K562 (cell line): ENCODE measurements around the gene RIPPLY3. TPM values are rescaled to one million over a fixed set of nuclear protein-coding genes. Genes with fewer than 3 reads are reported as not detected.

Source experiments
- BCL6 ChIP-seq: fragments of 250-450 bp; sonication (Bioruptor Pico); IDR thresholded peaks from 2 replicates; pipeline ENCODE4 v1.4.0; 2020
- CEBPG ChIP-seq, 3 experiments: fragments of 200-800 bp in 1 of 3; sonication (Bioruptor generic) in 1 of 3; sonication (generic) in 1 of 3; formaldehyde crosslinking in 1 of 3; IDR thresholded peaks in 2 of 3; conservative IDR thresholded peaks in 1 of 3; 2 replicates each; pipeline versions ENCODE4 v1.6.1 to v1.8.0; 2016 to 2022; ENCODE audit warnings: missing compliant biosample characterization in 2 of 3, missing genetic modification characterization in 2 of 3, mild to moderate bottlenecking in 1 of 3, missing genetic modification reagents in 1 of 3
- GATA2 ChIP-seq: sonication (generic); formaldehyde crosslinking; IDR thresholded peaks from 2 replicates; pipeline ENCODE4 v1.4.0; 2020; ENCODE audit warnings: mild to moderate bottlenecking, missing genetic modification reagents
- HDAC3 ChIP-seq: fragments of 450-650 bp; IDR thresholded peaks from 2 replicates; pipeline ENCODE4 v1.6.1; 2018; ENCODE audit warnings: borderline replicate concordance, mild to moderate bottlenecking, moderate library complexity; ENCODE audit not compliant: partially characterized antibody
- HES1 ChIP-seq: fragments of 450-650 bp; IDR thresholded peaks from 2 replicates; pipeline ENCODE4 v1.6.1; 2016; ENCODE audit warnings: low read depth, mild to moderate bottlenecking, moderate library complexity
- KDM5B ChIP-seq: fragments of 200-600 bp; sonication (generic); IDR thresholded peaks from 2 replicates; pipeline ENCODE4 v1.6.1; 2012; ENCODE audit warnings: low read depth, mild to moderate bottlenecking, moderate library complexity, low read length, control low read depth, inconsistent platforms; ENCODE audit not compliant: insufficient replicate concordance
- KLF6 ChIP-seq: fragments of 250-450 bp; sonication (Bioruptor Pico); IDR thresholded peaks from 2 replicates; pipeline ENCODE4 v1.4.0; 2020; ENCODE audit warnings: mild to moderate bottlenecking, moderate library complexity, borderline replicate concordance
- LARP7 ChIP-seq: fragments of 450-650 bp; IDR thresholded peaks from 2 replicates; pipeline ENCODE4 v1.6.1; 2016
- MYC ChIP-seq, 2 experiments: fragments of 250-450 bp in 1 of 2; sonication (Bioruptor Pico) in 1 of 2; IDR thresholded peaks; 2 replicates each; pipeline versions ENCODE4 v1.5.1 to v1.6.1; 2012 to 2021; ENCODE audit warnings: low read depth in 2 of 2, borderline replicate concordance in 1 of 2, improper control_type of control experiment in 1 of 2, low read length in 1 of 2, mild to moderate bottlenecking in 1 of 2, moderate library complexity in 1 of 2
- POLR2AphosphoS5 ChIP-seq: IDR thresholded peaks from 2 replicates; pipeline ENCODE4 v1.6.1; 2011; ENCODE audit warnings: mild to moderate bottlenecking, low read depth, low read length, moderate library complexity; ENCODE audit not compliant: control insufficient read depth, insufficient read depth
- RCOR1 ChIP-seq, 2 experiments: IDR thresholded peaks; 2 replicates each; pipeline ENCODE4 v1.6.1; 2012; ENCODE audit warnings: low read depth in 2 of 2, low read length in 2 of 2, borderline replicate concordance in 1 of 2, improper control_type of control experiment in 1 of 2
- TGIF2 ChIP-seq: sonication (generic); formaldehyde crosslinking; IDR thresholded peaks from 2 replicates; pipeline ENCODE4 v1.8.1; 2022; ENCODE audit warnings: mild to moderate bottlenecking, missing genetic modification reagents, moderate library complexity
- USF2 ChIP-seq: sonication (generic); formaldehyde crosslinking; IDR thresholded peaks from 2 replicates; pipeline ENCODE4 v1.5.0; 2020; ENCODE audit warnings: missing genetic modification reagents
- ZBTB34 ChIP-seq: fragments of 250-450 bp; sonication (Bioruptor Pico); IDR thresholded peaks from 2 replicates; pipeline ENCODE4 v1.8.0; 2021; ENCODE audit warnings: mild to moderate bottlenecking, moderate library complexity
- ZNF121 ChIP-seq: sonication (generic); formaldehyde crosslinking; conservative IDR thresholded peaks from 2 replicates; pipeline ENCODE4 v1.8.0; 2022; ENCODE audit warnings: missing genetic modification reagents
- ZNF239 ChIP-seq: fragments of 250-450 bp; sonication (Bioruptor Pico); IDR thresholded peaks from 2 replicates; pipeline ENCODE4 v1.4.0; 2020; ENCODE audit warnings: mild to moderate bottlenecking
- ZNF277 ChIP-seq: fragments of 250-450 bp; sonication (Bioruptor Pico); IDR thresholded peaks from 2 replicates; pipeline ENCODE4 v1.8.0; 2022; ENCODE audit warnings: inconsistent platforms, mild to moderate bottlenecking, moderate library complexity, borderline replicate concordance
- ZNF316 ChIP-seq: fragments of 450-650 bp; IDR thresholded peaks from 2 replicates; pipeline ENCODE4 v1.6.1; 2016
- ZNF408 ChIP-seq: fragments of 250-450 bp; sonication (Bioruptor Pico); IDR thresholded peaks from 2 replicates; pipeline ENCODE4 v1.4.0; 2020; ENCODE audit warnings: low read depth, mild to moderate bottlenecking, moderate library complexity
- ZNF592 ChIP-seq: fragments of 450-650 bp; IDR thresholded peaks from 2 replicates; pipeline ENCODE4 v1.6.1; 2017; ENCODE audit warnings: antibody characterized with exemption, mild to moderate bottlenecking
- polyA plus RNA-seq, 8 experiments: library from polyadenylated mRNA; depleted of rRNA in 4 of 8; stranded (reverse) in 5 of 8; unstranded in 3 of 8; fragments of >200 nt; fragmentation: Nextera tagmentation in 2 of 8; fragmentation: Illumina TruSeq in 1 of 8; extraction: Ambion mirVana in 2 of 8; extraction: Trizol in 1 of 8; gene quantifications; 2 replicates each; pipeline versions ENCODE4 v1.2.1 to v1.2.3, GENCODE V29; 2011 to 2014; ENCODE audit warnings: inconsistent platforms in 1 of 8, missing spikeins in 1 of 8
- total RNA-seq, 7 experiments: library from RNA; depleted of rRNA in 6 of 7; stranded (reverse); fragments of >200 nt in 6 of 7; fragmentation: Illumina TruSeq in 2 of 7; extraction: Trizol in 2 of 7; gene quantifications; 2 replicates each; pipeline versions ENCODE4 v1.2.1 to v1.2.3, GENCODE V29; 2011 to 2021; ENCODE audit warnings: low replicate concordance in 1 of 7

The RIPPLY3 gene
- total and polyA plus RNA-seq, 9 of the 15 experiments (the other 6 are each of a cell fraction or from before 2014, with no cell fraction given): not detected

GRCh38 chr21:36965720-36966065 lies 40.8 kb upstream of the RIPPLY3 start (continued):
- TF ChIP-seq ZBTB34 (CRISPR knock-in tag) (no peak), GATA2 (CRISPR knock-in tag) (no peak), ZNF121 (CRISPR knock-in tag) (peak; percentile 98), ZNF408 (CRISPR knock-in tag) (no peak), USF2 (CRISPR knock-in tag) (no peak), MYC (IDR thresholded peaks at IDR 0.05; ENCODE audit: low read depth, low read length) (no peak), MYC (CRISPR knock-in tag; IDR thresholded peaks at IDR 0.05; ENCODE audit: borderline replicate concordance, low read depth) (no peak), BCL6 (CRISPR knock-in tag) (no peak), RCOR1 (IDR thresholded peaks at IDR 0.05; ENCODE audit: borderline replicate concordance in 1 of 2, low read depth in 2 of 2, low read length in 2 of 2) (no peak), LARP7 (no peak), KLF6 (CRISPR knock-in tag) (no peak), HDAC3 (no peak), HES1 (no peak), ZNF239 (CRISPR knock-in tag) (no peak), KDM5B (peak; percentile 9), ZNF316 (no peak; the same call in 1 of the 2 replicates), POLR2AphosphoS5 (no peak), ZNF592 (no peak), ZNF277 (CRISPR knock-in tag) (no peak), CEBPG (CRISPR knock-in tag; IDR thresholded peaks at IDR 0.05) (no peak), CEBPG (tag; conservative IDR thresholded peaks at IDR 0.05 in 1 of 2, IDR thresholded peaks at IDR 0.05 in 1 of 2) (peak; percentile 5 to 56; a peak in 3 of 4 replicates), TGIF2 (no peak)
